OCI-LY1 (cell line): Measurements from ENCODE around the gene MAB21L4.

ENCODE experiments used
- CTCF ChIP-seq: fragments of 200-600 bp; sonication (generic), shearing (Covaris generic); IDR thresholded peaks from 2 replicates; pipeline ENCODE4 v1.5.1; 2017; ENCODE audit warnings: mild to moderate bottlenecking, antibody characterized with exemption, low read length, moderate library complexity, mixed read lengths
- EZH2 ChIP-seq: fragments of 200-600 bp; sonication (generic), shearing (Covaris generic); IDR thresholded peaks from 2 replicates; pipeline ENCODE4 v1.8.0; 2017; ENCODE audit warnings: borderline replicate concordance, mixed run types, mild to moderate bottlenecking, antibody characterized with exemption, low read length, moderate library complexity, mixed read lengths

GRCh38 chr2:240847817-240848216, 48.1 kb downstream of the MAB21L4 start:
- no peak for TF ChIP-seq EZH2
- no peak for TF ChIP-seq CTCF
